GM12872 (cell line): ENCODE results near the gene FXN.

Experiments used
- CTCF ChIP-seq: IDR thresholded peaks from 3 replicates; pipeline ENCODE4 v1.5.1; 2011; ENCODE audit warnings: low read depth, mild to moderate bottlenecking, low read length, moderate library complexity; ENCODE audit not compliant: insufficient read depth

FXN gene

GRCh38 chr9:68999393-69000105, 36.0 kb upstream of the FXN start:
- TF ChIP-seq CTCF = peak; percentile 89

- TF ChIP-seq CTCF = no peak
These were observed 33.6 kb upstream of the FXN start for GRCh38 chr9:69001921-69002320.

- no peak for TF ChIP-seq CTCF
These were observed 32.5 kb upstream of the FXN start for GRCh38 chr9:69003051-69003450.

GRCh38 chr9:69004836-69005235, 30.7 kb upstream of the FXN start:
- TF ChIP-seq CTCF = no peak

- TF ChIP-seq CTCF = no peak
These were observed 25.8 kb upstream of the FXN start for GRCh38 chr9:69009708-69010107.

GRCh38 chr9:69012696-69013381, 22.7 kb upstream of the FXN start:
- TF ChIP-seq CTCF = no peak

GRCh38 chr9:69013382-69013727, 22.2 kb upstream of the FXN start:
- TF ChIP-seq CTCF = no peak
